ENCODE measurements around the gene MGRN1.

Gene MGRN1

GRCh38 chr16:4624015-4624826 lies at the start of gene MGRN1:
MGRN1 (plus strand) TSS chr16:4624826; CDS start chr16:4624961, 135 bp downstream.
- TF ChIP-seq JUND (IDR thresholded peaks at IDR 0.05; ENCODE audit: low read depth), result no peak
- in situ Hi-C loops (cut with HindIII; ENCODE audit: low pct_unique_long_range_greater_than_20kb, low sequenced_read_pairs), result no loop called here
- peak; percentile 94 to 98 for DNase-seq (ENCODE audit: low read depth in 1 of 2, low spot score in 1 of 2)

DNA sequence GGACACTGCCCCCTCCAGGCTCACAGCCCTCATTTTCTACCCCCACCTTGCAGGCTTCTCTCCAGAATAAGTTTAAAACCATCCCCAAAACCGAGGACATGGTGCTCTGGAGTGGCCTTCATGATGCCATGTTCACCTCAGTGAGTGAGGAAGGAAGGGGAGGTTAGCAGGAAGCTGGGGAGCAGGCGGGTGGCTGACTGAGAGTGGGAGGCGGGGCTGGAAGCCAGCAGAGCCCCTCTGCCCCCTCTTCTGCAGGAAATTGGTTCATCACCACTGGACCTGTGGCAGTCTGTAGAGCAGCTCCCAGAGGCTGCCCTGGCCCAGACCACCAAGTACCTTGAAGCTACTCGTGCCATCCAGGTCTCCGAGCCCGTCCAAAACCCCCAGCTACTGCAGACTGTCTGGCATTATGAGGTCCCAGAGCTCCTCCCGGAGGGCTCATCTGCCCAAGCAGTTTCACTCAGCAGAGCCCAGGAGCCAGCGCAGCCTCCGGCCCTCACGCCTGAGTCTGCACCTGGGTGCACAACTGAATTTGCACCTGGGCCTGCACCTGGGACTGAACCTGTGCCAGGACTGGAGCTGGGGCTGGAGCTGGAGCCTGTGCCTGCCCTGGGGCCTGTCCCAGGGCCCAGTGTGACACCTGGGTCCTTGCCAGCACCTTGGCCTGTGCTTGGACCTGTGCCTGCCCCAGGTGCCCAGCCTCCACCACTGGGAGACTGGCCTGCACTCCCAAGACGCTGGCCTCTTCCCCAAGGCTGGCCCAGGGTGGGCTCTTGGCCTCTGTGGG lies 49.5 kb upstream of the MGRN1 start:
- DNase-seq (ENCODE audit: low read depth in 1 of 2, low spot score in 1 of 2), result peak in 1 of 2 experiments; percentile 13
- in situ Hi-C loops (cut with HindIII; ENCODE audit: low pct_unique_long_range_greater_than_20kb, low sequenced_read_pairs), result no loop called here
- TF ChIP-seq JUND (IDR thresholded peaks at IDR 0.05; ENCODE audit: low read depth), result no peak

- no peak for TF ChIP-seq JUND (IDR thresholded peaks at IDR 0.05; ENCODE audit: low read depth)
- no peak for DNase-seq (ENCODE audit: low read depth in 1 of 2, low spot score in 1 of 2)
- in situ Hi-C loops (cut with HindIII; ENCODE audit: low pct_unique_long_range_greater_than_20kb, low sequenced_read_pairs), result no loop called here
These were observed 48.6 kb upstream of the MGRN1 start for GRCh38 chr16:4576008-4576407.

DNA sequence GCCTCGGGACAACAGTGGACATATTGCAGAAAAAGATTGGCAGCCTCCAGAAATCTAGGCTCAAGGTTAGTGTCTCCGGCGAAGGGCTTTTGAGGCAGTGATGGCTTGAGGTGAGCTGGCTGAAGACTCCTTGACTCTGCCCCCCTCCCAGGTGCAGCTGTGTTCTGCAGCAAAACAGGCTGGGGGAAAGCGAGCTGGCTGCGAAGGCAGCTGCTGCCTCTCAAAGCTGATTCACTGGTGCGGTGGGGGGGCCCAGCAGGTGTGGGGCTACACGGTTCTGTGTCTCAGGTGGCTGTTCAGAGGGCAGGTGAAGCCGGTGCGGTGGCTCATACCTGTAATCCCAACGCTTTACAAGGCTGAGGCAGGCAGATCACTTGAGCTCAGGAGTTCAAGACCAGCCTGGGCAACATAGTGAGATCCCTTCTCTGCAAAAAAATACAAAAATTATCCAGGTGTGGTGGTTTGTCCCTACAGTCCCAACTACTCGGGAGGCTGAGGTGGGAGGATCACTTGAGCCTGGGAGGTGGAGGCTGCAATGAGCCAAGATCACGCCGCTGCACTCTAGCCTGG lies 45.6 kb upstream of the MGRN1 start:
- no peak for DNase-seq (ENCODE audit: low read depth in 1 of 2, low spot score in 1 of 2)
- TF ChIP-seq JUND (IDR thresholded peaks at IDR 0.05; ENCODE audit: low read depth), result no peak

GRCh38 chr16:4580250-4580649 lies 44.4 kb upstream of the MGRN1 start:
- in situ Hi-C loops (cut with HindIII; ENCODE audit: low pct_unique_long_range_greater_than_20kb, low sequenced_read_pairs), result no loop called here

More for the DNA sequence above, 45.6 kb upstream of the MGRN1 start:
- in situ Hi-C loops (cut with HindIII; ENCODE audit: low pct_unique_long_range_greater_than_20kb, low sequenced_read_pairs), result no loop called here

GRCh38 chr16:4583906-4584305 lies 40.7 kb upstream of the MGRN1 start:
- in situ Hi-C loops (cut with HindIII; ENCODE audit: low pct_unique_long_range_greater_than_20kb, low sequenced_read_pairs), result no loop called here
- no peak for TF ChIP-seq JUND (IDR thresholded peaks at IDR 0.05; ENCODE audit: low read depth)
- DNase-seq (ENCODE audit: low read depth in 1 of 2, low spot score in 1 of 2), result no peak

More at GRCh38 chr16:4580250-4580649, 44.4 kb upstream of the MGRN1 start:
- no peak for TF ChIP-seq JUND (IDR thresholded peaks at IDR 0.05; ENCODE audit: low read depth)
- no peak for DNase-seq (ENCODE audit: low read depth in 1 of 2, low spot score in 1 of 2)

DNA sequence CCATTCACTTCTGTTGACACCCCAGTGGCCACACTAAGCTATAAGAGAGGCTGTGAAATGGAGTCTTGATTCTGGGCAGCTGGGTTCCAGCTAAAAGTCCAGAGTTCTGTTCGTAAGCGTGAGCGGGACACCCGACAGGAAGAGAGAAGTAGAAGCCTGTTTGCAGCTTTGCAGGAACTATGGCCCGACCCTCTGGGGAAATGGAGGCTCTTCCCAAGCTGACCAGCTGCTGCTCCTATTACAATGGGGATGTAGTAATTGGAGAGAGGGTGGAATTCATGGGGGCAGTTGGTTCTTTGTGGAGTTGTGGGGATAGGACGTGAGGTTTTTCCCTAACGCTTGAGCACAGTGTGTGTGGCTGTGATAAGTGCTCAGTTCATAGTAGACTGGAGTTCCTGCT lies 38.3 kb upstream of the MGRN1 start:
- in situ Hi-C loops (cut with HindIII; ENCODE audit: low pct_unique_long_range_greater_than_20kb, low sequenced_read_pairs), result no loop called here
- no peak for DNase-seq (ENCODE audit: low read depth in 1 of 2, low spot score in 1 of 2)
- no peak for TF ChIP-seq JUND (IDR thresholded peaks at IDR 0.05; ENCODE audit: low read depth)

DNA sequence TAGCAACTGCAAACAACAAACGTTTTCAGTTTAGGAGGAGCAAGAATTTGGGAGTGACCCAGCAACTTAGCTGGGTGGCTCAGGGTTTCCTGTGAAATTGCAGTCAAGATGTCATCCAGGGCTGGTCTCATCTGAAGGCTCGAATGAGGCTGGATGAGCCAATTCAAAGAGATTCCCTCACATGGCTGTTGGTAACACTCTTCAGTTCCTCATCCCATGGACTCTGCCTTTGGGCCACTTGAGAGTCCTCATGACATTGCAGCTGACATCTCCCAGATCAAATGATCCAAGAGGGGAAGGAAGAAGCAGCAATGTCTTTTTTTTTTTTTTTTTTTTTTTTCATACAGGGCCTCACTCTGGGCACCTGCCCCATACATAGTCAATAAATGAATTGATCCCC lies 36.2 kb upstream of the MGRN1 start:
- DNase-seq (ENCODE audit: low read depth in 1 of 2, low spot score in 1 of 2), result no peak
- in situ Hi-C loops (cut with HindIII; ENCODE audit: low pct_unique_long_range_greater_than_20kb, low sequenced_read_pairs), result no loop called here
- TF ChIP-seq JUND (IDR thresholded peaks at IDR 0.05; ENCODE audit: low read depth), result no peak

- no peak for DNase-seq (ENCODE audit: low read depth in 1 of 2, low spot score in 1 of 2)
- in situ Hi-C loops (cut with HindIII; ENCODE audit: low pct_unique_long_range_greater_than_20kb, low sequenced_read_pairs), result no loop called here
- no peak for TF ChIP-seq JUND (IDR thresholded peaks at IDR 0.05; ENCODE audit: low read depth)
These were observed 35.7 kb upstream of the MGRN1 start for GRCh38 chr16:4588961-4589360.

GRCh38 chr16:4591191-4591590 lies 33.4 kb upstream of the MGRN1 start:
- no peak for TF ChIP-seq JUND (IDR thresholded peaks at IDR 0.05; ENCODE audit: low read depth)
- in situ Hi-C loops (cut with HindIII; ENCODE audit: low pct_unique_long_range_greater_than_20kb, low sequenced_read_pairs), result no loop called here
- DNase-seq (ENCODE audit: low read depth in 1 of 2, low spot score in 1 of 2), result no peak

DNA sequence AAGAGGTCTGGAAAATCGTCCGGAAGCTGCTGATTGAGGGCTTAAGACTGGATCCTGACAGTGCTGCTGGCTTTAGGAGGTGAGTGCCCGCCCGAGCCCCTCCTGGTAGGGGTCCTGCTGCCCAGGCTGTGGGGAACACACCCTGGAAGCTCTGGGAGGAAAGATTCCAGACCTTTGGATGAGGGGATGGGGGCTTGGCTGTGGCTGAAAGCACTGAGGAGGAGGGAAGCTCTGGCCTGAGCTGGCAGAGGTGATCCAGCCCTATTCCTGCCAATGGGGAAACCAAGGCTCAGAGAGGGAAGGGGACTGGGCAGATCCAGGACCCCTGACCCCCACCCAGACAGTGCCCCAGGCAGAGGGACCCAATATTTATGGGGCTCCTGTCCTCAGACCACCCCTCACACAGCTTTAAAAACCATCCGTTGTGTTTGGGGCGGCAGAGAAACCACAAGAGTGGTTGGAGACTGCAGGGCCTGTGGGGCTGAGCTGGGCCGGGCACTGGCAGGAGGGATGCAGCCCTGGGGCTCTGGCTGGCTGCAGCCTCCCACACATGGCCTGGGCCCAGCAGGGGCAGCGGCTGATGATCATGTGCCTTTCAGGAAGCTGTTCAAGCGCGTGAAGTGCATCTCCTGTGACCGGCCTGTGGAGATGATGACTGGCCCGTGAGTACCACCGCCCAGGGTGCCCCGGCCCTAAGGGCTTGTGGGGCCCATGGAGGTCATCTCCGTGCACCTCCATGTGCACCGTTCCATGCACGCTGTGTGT lies 32.7 kb upstream of the MGRN1 start:
- in situ Hi-C loops (cut with HindIII; ENCODE audit: low pct_unique_long_range_greater_than_20kb, low sequenced_read_pairs), result no loop called here
- no peak for DNase-seq (ENCODE audit: low read depth in 1 of 2, low spot score in 1 of 2)
- no peak for TF ChIP-seq JUND (IDR thresholded peaks at IDR 0.05; ENCODE audit: low read depth)

DNA sequence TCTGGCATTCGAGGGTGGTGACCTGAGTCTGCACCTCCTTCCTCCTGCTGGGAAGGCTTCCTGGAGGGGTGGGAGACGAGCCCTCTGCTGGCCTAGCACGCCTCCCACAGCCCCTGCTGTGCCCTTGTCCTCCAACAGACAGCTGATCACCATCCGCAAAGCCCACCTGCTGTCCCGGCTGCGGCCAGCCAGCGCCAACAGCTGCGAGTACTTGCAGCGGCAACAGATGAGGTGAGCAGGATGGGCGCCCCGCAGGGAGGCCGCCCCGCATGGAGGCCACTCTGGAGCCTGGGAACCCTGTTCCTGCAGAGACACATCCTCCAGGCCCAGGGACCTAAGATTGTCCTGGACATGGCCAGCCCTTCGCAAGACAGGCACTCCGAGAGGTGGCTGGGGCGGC lies 31.5 kb upstream of the MGRN1 start:
- in situ Hi-C loops (cut with HindIII; ENCODE audit: low pct_unique_long_range_greater_than_20kb, low sequenced_read_pairs), result no loop called here
- DNase-seq (ENCODE audit: low read depth in 1 of 2, low spot score in 1 of 2), result no peak
- TF ChIP-seq JUND (IDR thresholded peaks at IDR 0.05; ENCODE audit: low read depth), result no peak

All from T47D (cell line).